K562 (cell line): ENCODE results near the gene SLC66A2. TPM values are rescaled to one million over a fixed set of nuclear protein-coding genes. Genes with fewer than 3 reads are reported as not detected.

ENCODE experiments used
- ATAC-seq: fragments of 200-7000 bp; cut with Tn5 transposase; 3 replicates; pipeline ENCODE4 v1.9.1; 2020; ENCODE audit warnings: moderate library complexity
- BruUV-seq: library from RNA; stranded (reverse); fragments of 400-500 nt; replicated peaks from 2 replicates; lab custom pipeline; 2021; lab: Mats Ljungman, UMichigan
- CTCF ChIA-PET: fragments of 300-600 bp; formaldehyde crosslinking; extraction: SDS; loops from one replicate; lab custom pipeline; 2021; ENCODE audit warnings: low intra/inter-chr PET ratio; lab: Yijun Ruan, JAX
- POLR2A ChIA-PET: fragments of 300-600, 350-650 bp; sonication (Branson Sonifier 250); formaldehyde crosslinking; extraction: SDS; loops from one replicate; lab custom pipeline; 2021; ENCODE audit warnings: antibody characterized with exemption, inconsistent platforms; lab: Yijun Ruan, JAX
- DNase-seq, 4 experiments: peaks; one replicate each; pipeline versions ENCODE4 v3.0.0 to v3.0.0-alpha.2; 2011 to 2018; ENCODE audit warnings: low spot score in 3 of 4, mixed read lengths in 3 of 4; ENCODE audit errors: extremely low read depth in 1 of 4
- FAIRE-seq: peaks from 2 replicates; lab custom pipeline; 2011; peaks lifted over from hg19 to GRCh38; lab: Jason Lieb, UNC
- H2AFZ ChIP-seq: 2 replicates; pipeline ENCODE4 v1.6.0; 2011; ENCODE audit warnings: low read depth, low read length, control low read depth, inconsistent platforms
- H3K27ac ChIP-seq: fragments of 200-600 bp; 3 replicates; pipeline ENCODE4 v1.8.0; 2011; ENCODE audit warnings: low read depth, mild to moderate bottlenecking, control low read depth, inconsistent platforms, low read length, moderate library complexity, mixed read lengths; ENCODE audit errors: extremely low read depth
- H3K27me3 ChIP-seq, 2 experiments: fragments of 300-600 bp in 1 of 2; 2 replicates in 1 of 2; 3 replicates in 1 of 2; pipeline versions ENCODE4 v1.6.0 to v1.8.0; 2011; ENCODE audit warnings: inconsistent platforms in 2 of 2, low read length in 2 of 2, mild to moderate bottlenecking in 1 of 2, mixed read lengths in 1 of 2, moderate library complexity in 1 of 2; ENCODE audit not compliant: control insufficient read depth in 2 of 2, insufficient read depth in 2 of 2
- H3K36me3 ChIP-seq: fragments of 300-600 bp; 3 replicates; pipeline ENCODE4 v1.8.0; 2011; ENCODE audit warnings: mild to moderate bottlenecking, low read length, inconsistent platforms; ENCODE audit not compliant: control insufficient read depth, insufficient read depth
- H3K4me1 ChIP-seq, 2 experiments: fragments of 200-600 bp in 1 of 2; replicated peaks in 1 of 2; 2 replicates in 1 of 2; 3 replicates in 1 of 2; pipeline versions ENCODE4 v1.5.1 to v1.8.0; 2011; ENCODE audit warnings: inconsistent platforms in 2 of 2, low read length in 2 of 2, mild to moderate bottlenecking in 1 of 2, mixed read lengths in 1 of 2, moderate library complexity in 1 of 2; ENCODE audit not compliant: control insufficient read depth in 2 of 2, insufficient read depth in 2 of 2
- H3K4me2 ChIP-seq: 2 replicates; pipeline ENCODE4 v1.6.1; 2011; ENCODE audit warnings: low read length, control low read depth, inconsistent platforms, mixed read lengths; ENCODE audit not compliant: insufficient read depth
- H3K4me3 ChIP-seq: fragments of 200-600 bp; sonication (generic), shearing (Covaris generic); 2 replicates; pipeline ENCODE4 v1.5.1; 2016; ENCODE audit warnings: control low read depth, inconsistent platforms
- H3K79me2 ChIP-seq: fragments of 200-600 bp; 3 replicates; pipeline ENCODE4 v1.8.0; 2011; ENCODE audit warnings: low read length, inconsistent platforms; ENCODE audit not compliant: control insufficient read depth, insufficient read depth
- H3K9ac ChIP-seq, 2 experiments: 2 replicates each; pipeline versions ENCODE4 v1.6.0 to v1.6.1; 2011; ENCODE audit warnings: low read depth in 2 of 2, low read length in 2 of 2, control low read depth in 1 of 2, inconsistent platforms in 1 of 2, mild to moderate bottlenecking in 1 of 2, mixed read lengths in 1 of 2; ENCODE audit not compliant: insufficient read depth in 1 of 2
- H3K9me1 ChIP-seq: one replicate; pipeline ENCODE4 v1.6.0; 2011; ENCODE audit warnings: inconsistent platforms, mild to moderate bottlenecking, low read length, moderate library complexity; ENCODE audit not compliant: control insufficient read depth, insufficient read depth
- H3K9me3 ChIP-seq: replicated peaks from 2 replicates; pipeline ENCODE4 v1.5.1; 2011; ENCODE audit warnings: low read depth, low read length, inconsistent platforms; ENCODE audit not compliant: control insufficient read depth, insufficient read depth
- H4K20me1 ChIP-seq: replicated peaks from 2 replicates; pipeline ENCODE4 v1.6.1; 2011; ENCODE audit warnings: low read length, inconsistent platforms, mixed read lengths; ENCODE audit not compliant: control insufficient read depth, insufficient read depth
- ASH1L ChIP-seq: fragments of 450-650 bp; IDR thresholded peaks from 2 replicates; pipeline ENCODE4 v1.6.1; 2018; ENCODE audit warnings: borderline replicate concordance, mild to moderate bottlenecking, low read depth; ENCODE audit not compliant: partially characterized antibody
- CHCHD3 ChIP-seq: fragments of 250-450 bp; sonication (Bioruptor Pico); IDR thresholded peaks from 2 replicates; pipeline ENCODE4 v2.1.2; 2022; ENCODE audit warnings: mild to moderate bottlenecking
- CHD4 ChIP-seq: fragments of 200-600 bp; sonication (generic); IDR thresholded peaks from 3 replicates; pipeline ENCODE4 v1.6.1; 2012; ENCODE audit warnings: low read depth, mild to moderate bottlenecking, mixed read lengths, low read length, inconsistent platforms; ENCODE audit not compliant: insufficient read depth, insufficient replicate concordance, poor library complexity, severe bottlenecking
- GATAD2A ChIP-seq: fragments of 450-650 bp; IDR thresholded peaks from 2 replicates; pipeline ENCODE4 v1.6.1; 2017
- GTF2E2 ChIP-seq: fragments of 200-800 bp; sonication (Bioruptor generic); IDR thresholded peaks from 2 replicates; pipeline ENCODE4 v1.6.1; 2016; ENCODE audit warnings: missing genetic modification characterization, missing compliant biosample characterization
- JUN ChIP-seq, 2 experiments: sonication (generic) in 1 of 2; formaldehyde crosslinking in 1 of 2; IDR thresholded peaks; 2 replicates each; pipeline versions ENCODE4 v1.6.1 to v1.8.0; 2012 to 2022; ENCODE audit warnings: borderline replicate concordance in 2 of 2, mild to moderate bottlenecking in 2 of 2, improper control_type of control experiment in 1 of 2, low read depth in 1 of 2, low read length in 1 of 2, missing genetic modification reagents in 1 of 2
- JUNB ChIP-seq: fragments of 450-650 bp; formaldehyde crosslinking; conservative IDR thresholded peaks from 2 replicates; pipeline ENCODE4 v1.4.0; 2020; ENCODE audit warnings: mild to moderate bottlenecking
- KLF10 ChIP-seq: fragments of 250-450 bp; sonication (Bioruptor Pico); IDR thresholded peaks from 2 replicates; pipeline ENCODE4 v1.6.1; 2021; ENCODE audit warnings: matching md5 sums
- MAFK ChIP-seq: IDR thresholded peaks from 2 replicates; pipeline ENCODE4 v1.6.1; 2011; ENCODE audit warnings: low read length, improper control_type of control experiment
- PCBP1 ChIP-seq: fragments of 200-400 bp; formaldehyde crosslinking; IDR thresholded peaks from 2 replicates; pipeline ENCODE4 v1.6.1; 2018; ENCODE audit warnings: mild to moderate bottlenecking, low read depth, low read length; ENCODE audit not compliant: poor library complexity, severe bottlenecking
- PRDM10 ChIP-seq: fragments of 450-650 bp; IDR thresholded peaks from 2 replicates; pipeline ENCODE4 v1.6.1; 2018; ENCODE audit not compliant: partially characterized antibody
- SMAD2 ChIP-seq: fragments of 150-350 bp; IDR thresholded peaks from 2 replicates; pipeline ENCODE4 v1.6.1; 2014; ENCODE audit warnings: low read depth, mild to moderate bottlenecking, low read length
- SMARCE1 ChIP-seq: fragments of 450-650 bp; IDR thresholded peaks from 2 replicates; pipeline ENCODE4 v1.7.1; 2016; ENCODE audit warnings: mild to moderate bottlenecking
- SREBF1 ChIP-seq: fragments of 150-350 bp; IDR thresholded peaks from 2 replicates; pipeline ENCODE4 v1.6.1; 2014; ENCODE audit warnings: antibody characterized with exemption, low read depth, low read length, borderline replicate concordance
- TCF7L2 ChIP-seq: fragments of 150-350 bp; IDR thresholded peaks from 2 replicates; pipeline ENCODE4 v1.6.1; 2016; ENCODE audit warnings: low read depth, mild to moderate bottlenecking, low read length, moderate library complexity
- ZBED1 ChIP-seq: IDR thresholded peaks from 2 replicates; pipeline ENCODE4 v1.6.1; 2014
- ZNF449 ChIP-seq: fragments of 250-450 bp; sonication (Bioruptor Pico); IDR thresholded peaks from 2 replicates; pipeline ENCODE4 v1.8.0; 2022; ENCODE audit warnings: moderate library complexity, mild to moderate bottlenecking, inconsistent platforms
- ZNF551 ChIP-seq: fragments of 250-450 bp; sonication (Bioruptor Pico); IDR thresholded peaks from 2 replicates; pipeline ENCODE4 v1.5.0; 2021; ENCODE audit warnings: mild to moderate bottlenecking, moderate library complexity
- ZSCAN29 ChIP-seq: fragments of 450-650 bp; IDR thresholded peaks from 2 replicates; pipeline ENCODE4 v1.6.1; 2017
- WGBS: fragments of 100-300 bp; shearing (Covaris generic); methylation state at CpG from one replicate; pipeline ENCODE4 v1.1.6; 2016; ENCODE audit warnings: low coverage, mixed read lengths; ENCODE audit not compliant: insufficient coverage; ENCODE audit errors: missing lambda C conversion rate; 5-methylcytosine and 5-hydroxymethylcytosine counted together
- in situ Hi-C: fragments of 300-500 bp; cut with MboI; formaldehyde crosslinking; loops from 4 replicates; pipeline ENCODE4 v1.15.0; 2018; ENCODE audit warnings: inconsistent platforms, mixed read lengths
- intact Hi-C: fragments of 100-400 bp; cut with micrococcal nuclease; formaldehyde crosslinking; loops from 2 replicates; pipeline ENCODE4 v1.14.2; 2022
- polyA plus RNA-seq, 8 experiments: library from polyadenylated mRNA; depleted of rRNA in 4 of 8; stranded (reverse) in 5 of 8; unstranded in 3 of 8; fragments of >200 nt; fragmentation: Nextera tagmentation in 2 of 8; fragmentation: Illumina TruSeq in 1 of 8; extraction: Ambion mirVana in 2 of 8; extraction: Trizol in 1 of 8; gene quantifications; 2 replicates each; pipeline versions ENCODE4 v1.2.1 to v1.2.3, GENCODE V29; 2011 to 2014; ENCODE audit warnings: inconsistent platforms in 1 of 8, missing spikeins in 1 of 8
- total RNA-seq, 7 experiments: library from RNA; depleted of rRNA in 6 of 7; stranded (reverse); fragments of >200 nt in 6 of 7; fragmentation: Illumina TruSeq in 2 of 7; extraction: Trizol in 2 of 7; gene quantifications; 2 replicates each; pipeline versions ENCODE4 v1.2.1 to v1.2.3, GENCODE V29; 2011 to 2021; ENCODE audit warnings: low replicate concordance in 1 of 7

Gene SLC66A2
- total and polyA plus RNA-seq, 9 of the 15 experiments (the other 6 are each of a cell fraction or from before 2014, with no cell fraction given): 0.25 to 17.5 (median 5.6) TPM

- no peaks in the 10 kb centered on the region for H3K9me1 ChIP-seq
- no peak overlapping the region for H3K4me2 ChIP-seq
- DNase-seq (no peak), ATAC-seq (no peak), FAIRE-seq (no peak)
- no peaks in the 10 kb centered on the region for H3K36me3 ChIP-seq
- 2% methylated on average over 8 of the region's 31 CpGs for WGBS
- in situ Hi-C loops: no loop called here
- no peak overlapping the region for H2AFZ ChIP-seq
- intact Hi-C loops: no loop called here
- no peaks in the 10 kb centered on the region for H4K20me1 ChIP-seq
- CTCF ChIA-PET: no interaction called here
- no peaks in the 10 kb centered on the region for H3K9me3 ChIP-seq
- POLR2A ChIA-PET: no interaction called here
- H3K27me3 ChIP-seq: peaks cover 0 to 7% of the 10 kb centered on the region in 2 experiments; a peak in 1 of 5 replicates
- no peaks in the 10 kb centered on the region for H3K79me2 ChIP-seq
- H3K4me3 ChIP-seq: no peak overlapping the region
- H3K27ac ChIP-seq: no peak overlapping the region
- H3K4me1 ChIP-seq: no peaks in the 10 kb centered on the region; a peak in 1 of 5 replicates
- H3K9ac ChIP-seq: no peak overlapping the region
- no TSS peak for BruUV-seq
- TF ChIP-seq SREBF1: no peak
- no peak for TF ChIP-seq TCF7L2
- no peak for TF ChIP-seq ASH1L
- TF ChIP-seq GTF2E2 (tag): no peak
- TF ChIP-seq JUNB: no peak
- TF ChIP-seq ZSCAN29: no peak
- TF ChIP-seq JUN (IDR thresholded peaks at IDR 0.05; ENCODE audit: borderline replicate concordance, low read depth, low read length): no peak
- no peak for TF ChIP-seq JUN (CRISPR knock-in tag; IDR thresholded peaks at IDR 0.05; ENCODE audit: borderline replicate concordance)
- TF ChIP-seq MAFK: no peak
- no peak for TF ChIP-seq SMARCE1
- TF ChIP-seq CHCHD3: no peak
- TF ChIP-seq GATAD2A: no peak
- TF ChIP-seq CHD4: no peak
- no peak for TF ChIP-seq ZBED1
- no peak for TF ChIP-seq PRDM10
- no peak for TF ChIP-seq ZNF449
- TF ChIP-seq SMAD2: no peak
- TF ChIP-seq PCBP1: no peak
- no peak for TF ChIP-seq KLF10
- no peak for TF ChIP-seq ZNF551 (CRISPR knock-in tag)
These were observed 67.8 kb downstream of the SLC66A2 start for GRCh38 chr18:79883461-79884293.
